PC-3 (cell line): ENCODE data around the gene MGP.

Source experiments
- EZH2 ChIP-seq: fragments of 300-600 bp; sonication (generic); IDR thresholded peaks from one replicate; pipeline ENCODE4 v1.6.1; 2017; ENCODE audit warnings: antibody characterized with exemption, mild to moderate bottlenecking, low read length; ENCODE audit not compliant: unreplicated experiment
- EZH2phosphoT487 ChIP-seq: fragments of 300-600 bp; sonication (generic); IDR thresholded peaks from 2 replicates; pipeline ENCODE4 v1.6.1; 2018; ENCODE audit warnings: mild to moderate bottlenecking, antibody characterized with exemption, low read length, borderline replicate concordance

DNA sequence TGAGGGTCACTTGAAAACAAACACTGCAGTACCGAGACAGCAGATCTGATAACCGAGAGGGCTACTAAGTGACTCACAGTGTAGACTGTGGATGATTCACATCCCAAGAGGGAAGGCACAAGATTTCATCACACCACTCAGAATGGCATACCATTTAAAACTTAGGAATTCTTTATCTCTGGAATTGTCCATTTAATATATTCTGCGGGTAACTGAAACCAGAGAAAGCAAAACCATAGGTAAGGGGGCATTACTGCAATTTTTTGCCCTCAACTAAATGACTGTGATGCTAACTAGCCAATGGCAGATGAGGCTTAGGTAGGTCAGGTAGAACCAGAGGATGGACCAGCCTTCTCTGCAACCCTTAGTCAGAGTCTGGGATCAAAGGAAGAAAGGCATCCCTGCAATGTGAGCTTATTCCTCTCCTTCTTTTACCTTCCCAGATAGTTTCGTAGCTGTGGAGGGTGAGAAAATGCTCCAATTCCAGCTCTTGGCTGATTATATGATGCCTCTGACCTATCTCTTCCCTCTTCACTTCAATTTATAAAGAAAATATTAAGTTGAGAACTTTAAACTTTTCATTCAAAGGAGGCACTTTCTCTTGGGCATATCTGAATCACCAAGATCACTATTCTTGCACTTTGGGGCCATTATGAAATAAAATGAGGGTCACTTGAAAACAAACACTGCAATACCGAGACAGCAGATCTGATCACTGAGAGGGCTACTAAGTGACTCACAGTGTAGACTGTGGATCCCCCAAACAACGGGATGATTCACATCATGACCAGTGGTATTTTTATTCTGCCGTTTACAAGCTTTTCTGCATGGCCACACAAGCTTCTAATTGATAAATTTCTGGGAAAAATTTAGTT is 49.1 kb downstream of the MGP start:
- no peak for TF ChIP-seq EZH2phosphoT487
- TF ChIP-seq EZH2, result no peak
